ENCODE data around the gene UBQLNL. TPM values are rescaled to one million over a fixed set of nuclear protein-coding genes. Genes with fewer than 3 reads are reported as not detected.

The UBQLNL gene
- total RNA-seq, 1 experiment from 2014 or later, result 0.24 TPM

GRCh38 chr11:5486421-5486820, 30.1 kb downstream of the UBQLNL start:
- H3K27ac Mint-ChIP-seq, result no peak overlapping the region
- ChIA-PET CTCF (interaction anchor here (1.0 kb wide), 1 partner anchor 10 kb away, joined by 4 read pairs; no protein-coding TSS in a partner anchor), POLR2A (interaction anchor here (0.5 kb wide), 1 partner anchor 323 kb away, joined by 3 read pairs; no protein-coding TSS in a partner anchor)
- DNase-seq (ENCODE audit: low spot score), result no peak
- H3K4me1 Mint-ChIP-seq, result no peaks in the 10 kb centered on the region
- no peak for ATAC-seq
- H3K36me3 Mint-ChIP-seq, result no peaks in the 10 kb centered on the region
- TF ChIP-seq, protein P1, sequence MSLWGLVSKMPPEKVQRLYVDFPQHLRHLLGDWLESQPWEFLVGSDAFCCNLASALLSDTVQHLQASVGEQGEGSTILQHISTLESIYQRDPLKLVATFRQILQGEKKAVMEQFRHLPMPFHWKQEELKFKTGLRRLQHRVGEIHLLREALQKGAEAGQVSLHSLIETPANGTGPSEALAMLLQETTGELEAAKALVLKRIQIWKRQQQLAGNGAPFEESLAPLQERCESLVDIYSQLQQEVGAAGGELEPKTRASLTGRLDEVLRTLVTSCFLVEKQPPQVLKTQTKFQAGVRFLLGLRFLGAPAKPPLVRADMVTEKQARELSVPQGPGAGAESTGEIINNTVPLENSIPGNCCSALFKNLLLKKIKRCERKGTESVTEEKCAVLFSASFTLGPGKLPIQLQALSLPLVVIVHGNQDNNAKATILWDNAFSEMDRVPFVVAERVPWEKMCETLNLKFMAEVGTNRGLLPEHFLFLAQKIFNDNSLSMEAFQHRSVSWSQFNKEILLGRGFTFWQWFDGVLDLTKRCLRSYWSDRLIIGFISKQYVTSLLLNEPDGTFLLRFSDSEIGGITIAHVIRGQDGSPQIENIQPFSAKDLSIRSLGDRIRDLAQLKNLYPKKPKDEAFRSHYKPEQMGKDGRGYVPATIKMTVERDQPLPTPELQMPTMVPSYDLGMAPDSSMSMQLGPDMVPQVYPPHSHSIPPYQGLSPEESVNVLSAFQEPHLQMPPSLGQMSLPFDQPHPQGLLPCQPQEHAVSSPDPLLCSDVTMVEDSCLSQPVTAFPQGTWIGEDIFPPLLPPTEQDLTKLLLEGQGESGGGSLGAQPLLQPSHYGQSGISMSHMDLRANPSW (CRISPR knock-in tag; conservative IDR thresholded peaks at IDR 0.05; ENCODE audit: low read depth), result no peak
- TF ChIP-seq, protein P2, sequence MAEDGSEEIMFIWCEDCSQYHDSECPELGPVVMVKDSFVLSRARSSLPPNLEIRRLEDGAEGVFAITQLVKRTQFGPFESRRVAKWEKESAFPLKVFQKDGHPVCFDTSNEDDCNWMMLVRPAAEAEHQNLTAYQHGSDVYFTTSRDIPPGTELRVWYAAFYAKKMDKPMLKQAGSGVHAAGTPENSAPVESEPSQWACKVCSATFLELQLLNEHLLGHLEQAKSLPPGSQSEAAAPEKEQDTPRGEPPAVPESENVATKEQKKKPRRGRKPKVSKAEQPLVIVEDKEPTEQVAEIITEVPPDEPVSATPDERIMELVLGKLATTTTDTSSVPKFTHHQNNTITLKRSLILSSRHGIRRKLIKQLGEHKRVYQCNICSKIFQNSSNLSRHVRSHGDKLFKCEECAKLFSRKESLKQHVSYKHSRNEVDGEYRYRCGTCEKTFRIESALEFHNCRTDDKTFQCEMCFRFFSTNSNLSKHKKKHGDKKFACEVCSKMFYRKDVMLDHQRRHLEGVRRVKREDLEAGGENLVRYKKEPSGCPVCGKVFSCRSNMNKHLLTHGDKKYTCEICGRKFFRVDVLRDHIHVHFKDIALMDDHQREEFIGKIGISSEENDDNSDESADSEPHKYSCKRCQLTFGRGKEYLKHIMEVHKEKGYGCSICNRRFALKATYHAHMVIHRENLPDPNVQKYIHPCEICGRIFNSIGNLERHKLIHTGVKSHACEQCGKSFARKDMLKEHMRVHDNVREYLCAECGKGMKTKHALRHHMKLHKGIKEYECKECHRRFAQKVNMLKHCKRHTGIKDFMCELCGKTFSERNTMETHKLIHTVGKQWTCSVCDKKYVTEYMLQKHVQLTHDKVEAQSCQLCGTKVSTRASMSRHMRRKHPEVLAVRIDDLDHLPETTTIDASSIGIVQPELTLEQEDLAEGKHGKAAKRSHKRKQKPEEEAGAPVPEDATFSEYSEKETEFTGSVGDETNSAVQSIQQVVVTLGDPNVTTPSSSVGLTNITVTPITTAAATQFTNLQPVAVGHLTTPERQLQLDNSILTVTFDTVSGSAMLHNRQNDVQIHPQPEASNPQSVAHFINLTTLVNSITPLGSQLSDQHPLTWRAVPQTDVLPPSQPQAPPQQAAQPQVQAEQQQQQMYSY (CRISPR knock-in tag; IDR thresholded peaks at IDR 0.05), result no peak
- TF ChIP-seq ELF4 (CRISPR knock-in tag; IDR thresholded peaks at IDR 0.05; ENCODE audit: low read depth) (no peak), ZNF219 (CRISPR knock-in tag; IDR thresholded peaks at IDR 0.05; ENCODE audit: borderline replicate concordance) (no peak), EMX1 (CRISPR knock-in tag; IDR thresholded peaks at IDR 0.05) (no peak), NR1H2 (CRISPR knock-in tag; IDR thresholded peaks at IDR 0.05) (no peak), SOX15 (CRISPR knock-in tag; IDR thresholded peaks at IDR 0.05) (no peak), ETV6 (CRISPR knock-in tag; IDR thresholded peaks at IDR 0.05) (no peak), MXD4 (CRISPR knock-in tag; IDR thresholded peaks at IDR 0.05; ENCODE audit: borderline replicate concordance) (no peak), ZBTB21 (CRISPR knock-in tag; IDR thresholded peaks at IDR 0.05; ENCODE audit: borderline replicate concordance) (no peak), AR (CRISPR knock-in tag; IDR thresholded peaks at IDR 0.05) (no peak), JAZF1 (CRISPR knock-in tag; IDR thresholded peaks at IDR 0.05) (no peak), TEAD1 (CRISPR knock-in tag; IDR thresholded peaks at IDR 0.05) (no peak)
- TF ChIP-seq, protein P3, sequence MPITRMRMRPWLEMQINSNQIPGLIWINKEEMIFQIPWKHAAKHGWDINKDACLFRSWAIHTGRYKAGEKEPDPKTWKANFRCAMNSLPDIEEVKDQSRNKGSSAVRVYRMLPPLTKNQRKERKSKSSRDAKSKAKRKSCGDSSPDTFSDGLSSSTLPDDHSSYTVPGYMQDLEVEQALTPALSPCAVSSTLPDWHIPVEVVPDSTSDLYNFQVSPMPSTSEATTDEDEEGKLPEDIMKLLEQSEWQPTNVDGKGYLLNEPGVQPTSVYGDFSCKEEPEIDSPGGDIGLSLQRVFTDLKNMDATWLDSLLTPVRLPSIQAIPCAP (CRISPR knock-in tag; IDR thresholded peaks at IDR 0.05), result no peak
- TF ChIP-seq, protein P4, sequence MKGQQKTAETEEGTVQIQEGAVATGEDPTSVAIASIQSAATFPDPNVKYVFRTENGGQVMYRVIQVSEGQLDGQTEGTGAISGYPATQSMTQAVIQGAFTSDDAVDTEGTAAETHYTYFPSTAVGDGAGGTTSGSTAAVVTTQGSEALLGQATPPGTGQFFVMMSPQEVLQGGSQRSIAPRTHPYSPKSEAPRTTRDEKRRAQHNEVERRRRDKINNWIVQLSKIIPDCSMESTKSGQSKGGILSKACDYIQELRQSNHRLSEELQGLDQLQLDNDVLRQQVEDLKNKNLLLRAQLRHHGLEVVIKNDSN (CRISPR knock-in tag; IDR thresholded peaks at IDR 0.05), result no peak
- TF ChIP-seq, protein P5, sequence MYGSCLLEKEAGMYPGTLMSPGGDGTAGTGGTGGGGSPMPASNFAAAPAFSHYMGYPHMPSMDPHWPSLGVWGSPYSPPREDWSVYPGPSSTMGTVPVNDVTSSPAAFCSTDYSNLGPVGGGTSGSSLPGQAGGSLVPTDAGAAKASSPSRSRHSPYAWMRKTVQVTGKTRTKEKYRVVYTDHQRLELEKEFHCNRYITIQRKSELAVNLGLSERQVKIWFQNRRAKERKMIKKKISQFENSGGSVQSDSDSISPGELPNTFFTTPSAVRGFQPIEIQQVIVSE (CRISPR knock-in tag; IDR thresholded peaks at IDR 0.05; ENCODE audit: borderline replicate concordance), result no peak
- TF ChIP-seq, protein P6, sequence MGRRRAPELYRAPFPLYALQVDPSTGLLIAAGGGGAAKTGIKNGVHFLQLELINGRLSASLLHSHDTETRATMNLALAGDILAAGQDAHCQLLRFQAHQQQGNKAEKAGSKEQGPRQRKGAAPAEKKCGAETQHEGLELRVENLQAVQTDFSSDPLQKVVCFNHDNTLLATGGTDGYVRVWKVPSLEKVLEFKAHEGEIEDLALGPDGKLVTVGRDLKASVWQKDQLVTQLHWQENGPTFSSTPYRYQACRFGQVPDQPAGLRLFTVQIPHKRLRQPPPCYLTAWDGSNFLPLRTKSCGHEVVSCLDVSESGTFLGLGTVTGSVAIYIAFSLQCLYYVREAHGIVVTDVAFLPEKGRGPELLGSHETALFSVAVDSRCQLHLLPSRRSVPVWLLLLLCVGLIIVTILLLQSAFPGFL (CRISPR knock-in tag; IDR thresholded peaks at IDR 0.05; ENCODE audit: borderline replicate concordance), result no peak
- TF ChIP-seq, protein P7, sequence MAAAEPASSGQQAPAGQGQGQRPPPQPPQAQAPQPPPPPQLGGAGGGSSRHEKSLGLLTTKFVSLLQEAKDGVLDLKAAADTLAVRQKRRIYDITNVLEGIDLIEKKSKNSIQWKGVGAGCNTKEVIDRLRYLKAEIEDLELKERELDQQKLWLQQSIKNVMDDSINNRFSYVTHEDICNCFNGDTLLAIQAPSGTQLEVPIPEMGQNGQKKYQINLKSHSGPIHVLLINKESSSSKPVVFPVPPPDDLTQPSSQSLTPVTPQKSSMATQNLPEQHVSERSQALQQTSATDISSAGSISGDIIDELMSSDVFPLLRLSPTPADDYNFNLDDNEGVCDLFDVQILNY (CRISPR knock-in tag; IDR thresholded peaks at IDR 0.05), result no peak
- no peak overlapping the region for H3K4me3 Mint-ChIP-seq
- H3K27me3 Mint-ChIP-seq (ENCODE audit: low read depth), result no peaks in the 10 kb centered on the region; the same call in 1 of the 2 replicates
- no peaks in the 10 kb centered on the region for H3K9me3 Mint-ChIP-seq

Measured in WTC11 (cell line).